Smooth muscle cell of trachea (primary cell): Measurements from ENCODE around the gene LZTFL1. TPM values are rescaled to one million over a fixed set of nuclear protein-coding genes. Genes with fewer than 3 reads are reported as not detected.

Experiments used
- total RNA-seq: library from RNA; depleted of rRNA; stranded (reverse); fragments of >200 nt; gene quantifications from 2 replicates; pipeline ENCODE4 v1.2.1, GENCODE V29; 2014

The LZTFL1 gene
- total RNA-seq, result 17.5 and 22.5 TPM in 2 replicates

DNA sequence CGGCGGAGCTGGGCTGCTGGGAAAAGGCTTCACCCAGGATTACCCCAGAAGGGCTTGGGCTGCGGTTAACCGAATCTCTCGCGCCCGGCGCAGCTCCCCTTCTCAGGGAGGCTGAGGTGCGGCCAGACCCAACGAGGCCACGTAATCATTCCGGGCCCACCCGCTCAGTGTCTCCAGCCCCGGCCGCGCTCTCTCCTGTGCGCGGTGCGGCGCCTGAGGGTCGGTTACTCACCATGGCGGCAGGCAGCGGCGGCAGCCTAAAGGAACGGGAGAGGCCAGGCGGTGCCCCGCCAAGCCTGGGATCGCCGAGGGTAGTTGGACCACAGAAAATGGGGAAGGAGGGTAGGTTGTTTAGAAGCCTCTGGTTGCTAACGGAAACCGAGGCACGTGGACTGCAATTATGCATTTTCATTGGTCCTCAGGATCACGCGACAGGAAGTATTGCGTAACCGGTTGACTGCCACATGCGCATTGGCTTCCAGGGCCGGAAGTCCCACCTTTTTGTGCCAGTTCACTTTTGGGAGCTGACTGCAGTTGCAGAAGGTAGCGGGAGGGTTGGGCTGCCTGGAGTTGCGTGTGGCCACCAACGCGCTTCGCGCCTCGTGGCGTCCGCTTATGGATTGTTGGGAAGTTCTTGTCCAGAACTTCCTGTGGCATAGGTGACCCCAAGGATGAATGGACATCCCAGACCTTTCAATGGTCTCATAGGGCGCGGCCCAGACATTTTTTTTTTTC is at the start of gene LZTFL1:
Gene LZTFL1, minus strand, starts transcription at position 363 of the 735 bp plus-strand sequence. Its CDS starts 128 bp downstream, at position 235.

GRCh38 chr3:45885979-45886705 is 44.2 kb upstream of the LZTFL1 start, which contains the start of gene CCR9:
Gene CCR9, plus strand, starts transcription at chr3:45886543. Its CDS starts 8,391 bp downstream, at chr3:45894934.

DNA sequence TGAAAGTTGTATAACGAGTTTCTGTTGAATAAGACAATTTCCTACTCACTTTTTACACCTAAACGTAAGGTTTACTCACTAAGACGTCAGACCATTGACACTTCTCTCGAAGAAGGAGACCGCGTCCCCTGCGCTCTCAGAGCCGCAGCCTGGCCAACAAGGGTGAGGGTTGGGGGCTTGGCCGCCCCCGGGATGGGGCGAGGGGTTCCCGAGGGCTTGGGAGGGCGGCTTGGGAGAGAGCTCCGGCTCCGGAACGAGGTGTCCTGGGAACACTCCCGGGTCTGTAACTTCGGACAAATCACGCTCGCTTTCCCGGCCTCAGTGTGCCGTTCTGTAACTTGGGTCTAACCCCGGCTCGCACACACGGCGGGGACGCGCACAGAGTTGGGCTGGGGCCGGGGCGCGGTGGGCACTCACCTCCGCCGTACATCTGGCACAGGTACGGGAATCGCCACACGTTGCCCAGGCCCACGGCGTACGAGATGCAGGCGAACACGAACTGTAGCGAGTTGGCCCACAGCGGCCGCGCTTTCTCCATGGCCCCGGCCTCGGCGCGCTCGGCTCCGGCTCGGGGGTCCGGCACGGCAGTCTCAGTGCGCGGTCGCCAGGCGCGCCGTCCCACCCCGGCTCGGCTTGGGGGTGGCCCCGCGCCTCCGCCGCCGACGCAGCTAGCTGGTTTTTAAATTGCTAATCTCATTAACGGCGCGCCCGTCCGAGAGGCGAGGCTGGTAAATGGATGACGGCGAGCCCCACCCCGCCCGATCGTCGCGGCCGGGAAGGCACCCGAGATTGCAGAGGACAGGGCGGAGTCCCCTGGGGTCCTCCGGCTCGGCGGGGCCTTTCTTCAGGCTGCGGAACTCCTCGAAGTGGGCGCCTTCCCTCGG is 45.8 kb downstream of the LZTFL1 start, which contains the start of gene SLC6A20:
Gene SLC6A20, minus strand, starts transcription at position 655 of the 884 bp plus-strand sequence. Its CDS starts 117 bp downstream, at position 538.

Other genes with a start within 250 kb of the LZTFL1 start
- 30.0 and 35.1 TPM in 2 replicates for gene LIMD1, start 247.4 kb downstream of the LZTFL1 start, total RNA-seq
- 33.9 and 42.6 TPM in 2 replicates for gene SACM1L, start 152.7 kb downstream of the LZTFL1 start, total RNA-seq
- gene SLC6A20, start 45.6 kb downstream of the LZTFL1 start, total RNA-seq, result under 0.01 TPM in 1 of 2 replicates, not detected in the other
- gene CCR9, start 44.4 kb upstream of the LZTFL1 start, total RNA-seq, result not detected in 2 replicates
- gene CXCR6, start 101.3 kb upstream of the LZTFL1 start, total RNA-seq, result not detected in 2 replicates
- gene FYCO1, start 153.7 kb upstream of the LZTFL1 start, total RNA-seq, result 44.7 and 47.0 TPM in 2 replicates
- gene XCR1, start 185.4 kb upstream of the LZTFL1 start, total RNA-seq, result under 0.01 TPM in 1 of 2 replicates, not detected in the other